ENCODE measurements around the gene ZFYVE28. TPM values are rescaled to one million over a fixed set of nuclear protein-coding genes. Genes with fewer than 3 reads are reported as not detected.

ZFYVE28 gene
- total and polyA plus RNA-seq, 2 donors (not counting 1 experiment from before 2014, with no cell fraction given) = 5.8 to 12.1 TPM

- peak overlapping the region; percentile 87 for H3K4me3 Mint-ChIP-seq
- intact Hi-C loops (cut with micrococcal nuclease) = loop anchor here (5.0 kb wide), 3 partner anchors 47 to 187 kb away; partner anchors contain the start of gene RNF4
- H3K79me2 ChIP-seq (ENCODE audit: control insufficient read depth, insufficient read depth, low read length) = no peaks in the 10 kb centered on the region
- POLR2A ChIA-PET = interaction anchor here (0.8 to 2.2 kb wide), 3 partner anchors 19 to 126 kb away, joined by 3 to 10 read pairs (median 3); partner anchors contain the start of gene MXD4
- TF ChIP-seq, protein P1, sequence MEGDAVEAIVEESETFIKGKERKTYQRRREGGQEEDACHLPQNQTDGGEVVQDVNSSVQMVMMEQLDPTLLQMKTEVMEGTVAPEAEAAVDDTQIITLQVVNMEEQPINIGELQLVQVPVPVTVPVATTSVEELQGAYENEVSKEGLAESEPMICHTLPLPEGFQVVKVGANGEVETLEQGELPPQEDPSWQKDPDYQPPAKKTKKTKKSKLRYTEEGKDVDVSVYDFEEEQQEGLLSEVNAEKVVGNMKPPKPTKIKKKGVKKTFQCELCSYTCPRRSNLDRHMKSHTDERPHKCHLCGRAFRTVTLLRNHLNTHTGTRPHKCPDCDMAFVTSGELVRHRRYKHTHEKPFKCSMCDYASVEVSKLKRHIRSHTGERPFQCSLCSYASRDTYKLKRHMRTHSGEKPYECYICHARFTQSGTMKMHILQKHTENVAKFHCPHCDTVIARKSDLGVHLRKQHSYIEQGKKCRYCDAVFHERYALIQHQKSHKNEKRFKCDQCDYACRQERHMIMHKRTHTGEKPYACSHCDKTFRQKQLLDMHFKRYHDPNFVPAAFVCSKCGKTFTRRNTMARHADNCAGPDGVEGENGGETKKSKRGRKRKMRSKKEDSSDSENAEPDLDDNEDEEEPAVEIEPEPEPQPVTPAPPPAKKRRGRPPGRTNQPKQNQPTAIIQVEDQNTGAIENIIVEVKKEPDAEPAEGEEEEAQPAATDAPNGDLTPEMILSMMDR (IDR thresholded peaks at IDR 0.05) = no peak
- no peak for TF ChIP-seq EZH2 (IDR thresholded peaks at IDR 0.05; ENCODE audit: borderline replicate concordance, insufficient read depth, low read depth, low read length, poor library complexity, severe bottlenecking)
- peaks cover 18 to 21% of the 10 kb centered on the region in 2 donors for H3K4me1 ChIP-seq (ENCODE audit: control insufficient read depth in 2 of 2, insufficient read depth in 2 of 2, low read length in 2 of 2)
- CTCF ChIA-PET = interaction anchor here (1.0 to 1.3 kb wide), 2 partner anchors 139 to 181 kb away, joined by 3 read pairs; partner anchors contain the start of gene CFAP99
- no peaks in the 10 kb centered on the region for H3K27me3 Mint-ChIP-seq
- H3K27me3 ChIP-seq (replicated peaks in 1 of 4; ENCODE audit: control extremely low read depth in 1 of 4, control insufficient read depth in 3 of 4, insufficient read depth in 4 of 4, low read length in 3 of 4) = no peaks in the 10 kb centered on the region
- no peak overlapping the region for H3K4me3 ChIP-seq (ENCODE audit: control extremely low read depth in 1 of 5, extremely low read depth in 1 of 5, insufficient read depth in 1 of 5, low read depth in 2 of 5, low read length in 4 of 5)
- WGBS (ENCODE audit: insufficient coverage) = 94% methylated on average over 11 of the region's 13 CpGs
- peak overlapping the region; percentile 99 for H3K27ac Mint-ChIP-seq
- ATAC-seq (ENCODE audit: low read depth) (no peak), DNase-seq (no peak)
- H3K36me3 ChIP-seq (replicated peaks in 1 of 2; ENCODE audit: control extremely low read depth in 1 of 2, control insufficient read depth in 1 of 2, extremely low read depth in 1 of 2, insufficient read depth in 2 of 2, low read length in 1 of 2) = no peaks in the 10 kb centered on the region
- H3K9me3 ChIP-seq (ENCODE audit: control extremely low read depth in 1 of 3, control insufficient read depth in 2 of 3, insufficient read depth in 1 of 3, low read length in 2 of 3) = no peaks in the 10 kb centered on the region
- peak overlapping the region; percentile 64 for H3K4me2 ChIP-seq (replicated peaks; ENCODE audit: low read depth, low read length, poor library complexity, severe bottlenecking)
- H3K4me1 Mint-ChIP-seq = peaks cover 33% of the 10 kb centered on the region
- H2AFZ ChIP-seq (ENCODE audit: insufficient read depth, low read depth, low read length, poor library complexity, severe bottlenecking) = no peak overlapping the region
- H4K20me1 ChIP-seq (ENCODE audit: control insufficient read depth, insufficient read depth, low read length, poor library complexity, severe bottlenecking) = no peaks in the 10 kb centered on the region
- peak overlapping the region in 1 of 2 donors; percentile 83 for H3K27ac ChIP-seq (ENCODE audit: low read length in 2 of 2)
- H3K9me3 Mint-ChIP-seq (ENCODE audit: insufficient read depth) = no peaks in the 10 kb centered on the region
- peak overlapping the region; percentile 40 for H3K9ac ChIP-seq (ENCODE audit: low read length)
Observed at GRCh38 chr4:2280531-2281300, 137.7 kb downstream of the ZFYVE28 start.

GRCh38 chr4:2277956-2278355 is 140.5 kb downstream of the ZFYVE28 start:
- Histone ChIP-seq H4K20me1 (ENCODE audit: control insufficient read depth, insufficient read depth, low read length, poor library complexity, severe bottlenecking) (no peaks in the 10 kb centered on the region), H3K4me3 (ENCODE audit: control extremely low read depth in 1 of 5, extremely low read depth in 1 of 5, insufficient read depth in 1 of 5, low read depth in 2 of 5, low read length in 4 of 5) (no peak overlapping the region), H3K27me3 (replicated peaks in 1 of 4; ENCODE audit: control extremely low read depth in 1 of 4, control insufficient read depth in 3 of 4, insufficient read depth in 4 of 4, low read length in 3 of 4) (no peaks in the 10 kb centered on the region), H3K36me3 (replicated peaks in 1 of 2; ENCODE audit: control extremely low read depth in 1 of 2, control insufficient read depth in 1 of 2, extremely low read depth in 1 of 2, insufficient read depth in 2 of 2, low read length in 1 of 2) (no peaks in the 10 kb centered on the region), H3K4me1 (ENCODE audit: control insufficient read depth in 2 of 2, insufficient read depth in 2 of 2, low read length in 2 of 2) (peaks cover 18 to 21% of the 10 kb centered on the region in 2 donors), H3K9me3 (ENCODE audit: control extremely low read depth in 1 of 3, control insufficient read depth in 2 of 3, insufficient read depth in 1 of 3, low read length in 2 of 3) (no peaks in the 10 kb centered on the region), H3K27ac (ENCODE audit: low read length in 2 of 2) (no peak overlapping the region), H3K79me2 (ENCODE audit: control insufficient read depth, insufficient read depth, low read length) (no peaks in the 10 kb centered on the region), H3K4me2 (replicated peaks; ENCODE audit: low read depth, low read length, poor library complexity, severe bottlenecking) (no peak overlapping the region), H2AFZ (ENCODE audit: insufficient read depth, low read depth, low read length, poor library complexity, severe bottlenecking) (no peak overlapping the region), H3K9ac (ENCODE audit: low read length) (no peak overlapping the region)
- no peak overlapping the region for H3K4me3 Mint-ChIP-seq
- H3K9me3 Mint-ChIP-seq (ENCODE audit: insufficient read depth) = no peaks in the 10 kb centered on the region
- H3K27me3 Mint-ChIP-seq = no peaks in the 10 kb centered on the region
- no peak overlapping the region for H3K27ac Mint-ChIP-seq
- TF ChIP-seq, protein P1 (IDR thresholded peaks at IDR 0.05) = no peak
- no peak for TF ChIP-seq EZH2 (IDR thresholded peaks at IDR 0.05; ENCODE audit: borderline replicate concordance, insufficient read depth, low read depth, low read length, poor library complexity, severe bottlenecking)
- no peak for DNase-seq
- POLR2A ChIA-PET = no interaction called here
- WGBS (ENCODE audit: insufficient coverage) = 97% methylated on average over 8 of the region's 9 CpGs
- intact Hi-C loops (cut with micrococcal nuclease) = no loop called here
- peaks cover 30% of the 10 kb centered on the region for H3K4me1 Mint-ChIP-seq
- ATAC-seq (ENCODE audit: low read depth) = no peak
- CTCF ChIA-PET = no interaction called here

Data from B cell (primary cell).